Natural killer cell (primary cell): ENCODE measurements around the gene AGPAT2. TPM values are rescaled to one million over a fixed set of nuclear protein-coding genes. Genes with fewer than 3 reads are reported as not detected.
"Not testable (repeated sequence)": the region's sequence is repeated elsewhere in the genome, so short reads cannot be mapped to it uniquely, and the experiment has no call there.

Experiments
- ATAC-seq, 3 donors: fragments of 150-1000 bp in 2 of 3; fragments of 200-7000 bp in 1 of 3; cut with Tn5 transposase; 1 replicate in 1 of 3; 2 replicates in 2 of 3; pipeline ENCODE4 v1.10.0; 2021; ENCODE audit warnings: mild to moderate bottlenecking in 2 of 3, moderate library complexity in 2 of 3
- DNase-seq, 2 donors: peaks; one replicate each; pipeline versions ENCODE4 v3.0.0 to v3.0.0-alpha.2; 2013 to 2021; ENCODE audit warnings: mixed read lengths in 1 of 2
- H3K27ac ChIP-seq: one replicate; pipeline ENCODE4 v1.5.1; 2013; ENCODE audit warnings: mild to moderate bottlenecking, low read length
- H3K27me3 ChIP-seq: one replicate; pipeline ENCODE4 v1.6.1; 2013; ENCODE audit warnings: low read length; ENCODE audit not compliant: control insufficient read depth, insufficient read depth
- H3K36me3 ChIP-seq: one replicate; pipeline ENCODE4 v1.6.1; 2013; ENCODE audit warnings: low read length; ENCODE audit not compliant: control insufficient read depth, insufficient read depth
- H3K4me1 ChIP-seq: one replicate; pipeline ENCODE4 v1.6.1; 2013; ENCODE audit warnings: low read length; ENCODE audit not compliant: control insufficient read depth, insufficient read depth
- H3K4me3 ChIP-seq: one replicate; pipeline ENCODE4 v1.5.1; 2013; ENCODE audit warnings: low read length
- H3K9me3 ChIP-seq: one replicate; pipeline ENCODE4 v1.6.1; 2013; ENCODE audit warnings: low read length; ENCODE audit not compliant: control insufficient read depth, insufficient read depth
- H3K27ac Mint-ChIP-seq, 2 donors: one replicate each; pipeline ENCODE4 v1.8.0; 2022; ENCODE audit warnings: mild to moderate bottlenecking in 2 of 2, mixed read lengths in 2 of 2, moderate library complexity in 1 of 2
- H3K27me3 Mint-ChIP-seq, 2 donors: one replicate each; pipeline ENCODE4 v1.8.0; 2022; ENCODE audit warnings: low read depth in 2 of 2, mixed read lengths in 2 of 2
- H3K36me3 Mint-ChIP-seq: one replicate; pipeline ENCODE4 v1.8.0; 2022; ENCODE audit warnings: mixed read lengths
- H3K4me1 Mint-ChIP-seq, 2 donors: one replicate each; pipeline ENCODE4 v1.8.0; 2022; ENCODE audit warnings: mixed read lengths in 2 of 2
- H3K4me3 Mint-ChIP-seq: one replicate; pipeline ENCODE4 v1.8.0; 2022; ENCODE audit warnings: mild to moderate bottlenecking, moderate library complexity, mixed read lengths
- H3K9me3 Mint-ChIP-seq, 2 donors: one replicate each; pipeline ENCODE4 v1.8.0; 2022; ENCODE audit warnings: mixed read lengths in 2 of 2
- CTCF ChIP-seq: fragments of 200-600 bp; IDR thresholded peaks from one replicate; pipeline ENCODE4 v1.8.0; 2022; ENCODE audit warnings: antibody characterized with exemption
- WGBS: methylation state at CpG from one replicate; pipeline ENCODE4 v1.1.7; 2013; ENCODE audit warnings: missing lambda C conversion rate; ENCODE audit not compliant: insufficient coverage; 5-methylcytosine and 5-hydroxymethylcytosine counted together
- intact Hi-C: fragments of 100-400 bp; cut with micrococcal nuclease; formaldehyde crosslinking; loops from one replicate; pipeline ENCODE4 v1.14.2; 2022
- total RNA-seq, 4 donors: library from RNA; stranded (reverse); fragments of 120-200 nt in 1 of 4; gene quantifications; one replicate each; pipeline versions ENCODE4 v1.2.3 to v1.2.4, GENCODE V29; 2013 to 2022

Gene AGPAT2
- total RNA-seq, 3 donors from 2014 or later (not counting 1 experiment from before 2014, with no cell fraction given) = 10.3 to 19.4 (median 12.0) TPM

- H3K4me3 Mint-ChIP-seq = no peak overlapping the region
- no peak overlapping the region for H3K27ac ChIP-seq
- H3K36me3 Mint-ChIP-seq = no peaks in the 10 kb centered on the region
- no peak overlapping the region for H3K27ac Mint-ChIP-seq
- ATAC-seq = no peak
- peaks cover 6 to 7% of the 10 kb centered on the region in 2 donors for H3K4me1 Mint-ChIP-seq
- WGBS = 7% methylated on average over 52 of the region's 56 CpGs
- no peak for DNase-seq
- H3K36me3 ChIP-seq = no peaks in the 10 kb centered on the region
- no peak for TF ChIP-seq CTCF
- H3K4me3 ChIP-seq = no peak overlapping the region
- H3K9me3 ChIP-seq = no peaks in the 10 kb centered on the region
- peaks cover 14% of the 10 kb centered on the region for H3K4me1 ChIP-seq
- no peaks in the 10 kb centered on the region for H3K9me3 Mint-ChIP-seq
- peaks cover 14% of the 10 kb centered on the region for H3K27me3 ChIP-seq
- peaks cover 24 to 35% of the 10 kb centered on the region in 2 donors for H3K27me3 Mint-ChIP-seq
- intact Hi-C loops = no loop called here
These were observed 25.7 kb upstream of the AGPAT2 start for GRCh38 chr9:136712690-136713544.

GRCh38 chr9:136711751-136712689 lies 24.8 kb upstream of the AGPAT2 start, which contains the start of gene DIPK1B:
Gene DIPK1B (plus strand): TSS chr9:136712572. CDS start chr9:136712666, 94 bp downstream.
- DNase-seq = peak in 1 of 2 donors; percentile 38
- H3K27me3 Mint-ChIP-seq = peaks cover 24 to 36% of the 10 kb centered on the region in 2 donors
- H3K36me3 Mint-ChIP-seq = no peaks in the 10 kb centered on the region
- no peaks in the 10 kb centered on the region for H3K9me3 Mint-ChIP-seq
- WGBS = 1% methylated on average over 119 of the region's 119 CpGs
- Histone ChIP-seq H3K4me1 (peaks cover 14% of the 10 kb centered on the region), H3K27ac (no peak within 1 kb of the TSS), H3K36me3 (no peaks in the 10 kb centered on the region), H3K9me3 (no peaks in the 10 kb centered on the region), H3K27me3 (peaks cover 14% of the 10 kb centered on the region), H3K4me3 (no peak within 1 kb of the TSS)
- no peak for TF ChIP-seq CTCF
- ATAC-seq = peak; percentile 47 to 59 (median 53)
- H3K4me3 Mint-ChIP-seq = peak within 1 kb of the TSS; percentile 83
- H3K4me1 Mint-ChIP-seq = peaks cover 6 to 7% of the 10 kb centered on the region in 2 donors
- intact Hi-C loops = no loop called here
- H3K27ac Mint-ChIP-seq = no peak within 1 kb of the TSS

- H3K36me3 Mint-ChIP-seq, H3K4me3 ChIP-seq, H3K27ac Mint-ChIP-seq, H3K27ac ChIP-seq, H3K9me3 Mint-ChIP-seq, H3K36me3 ChIP-seq, H3K4me1 Mint-ChIP-seq, DNase-seq, H3K9me3 ChIP-seq, ATAC-seq, intact Hi-C loops: not testable (repeated sequence)
- peaks cover 14% of the 10 kb centered on the region for H3K4me1 ChIP-seq
- peaks cover 14% of the 10 kb centered on the region for H3K27me3 ChIP-seq
- WGBS = 84% methylated on average over 4 of the region's 4 CpGs
- peaks cover 24 to 36% of the 10 kb centered on the region in 2 donors for H3K27me3 Mint-ChIP-seq
- H3K4me3 Mint-ChIP-seq = peak overlapping the region; percentile 83
These were observed 24.0 kb upstream of the AGPAT2 start for GRCh38 chr9:136711219-136711648.
